HEK293 (cell line): Measurements from ENCODE around the gene DPPA3.

ENCODE experiments used
- CTCF ChIA-PET: fragments of 350-600 bp; formaldehyde crosslinking; extraction: SDS; loops from one replicate; lab custom pipeline; 2021; ENCODE audit warnings: antibody characterized with exemption; lab: Yijun Ruan, JAX
- POLR2A ChIA-PET: fragments of 300-600 bp; formaldehyde crosslinking; extraction: SDS; loops from one replicate; lab custom pipeline; 2020; ENCODE audit warnings: antibody characterized with exemption, inconsistent platforms; lab: Yijun Ruan, JAX
- H3K27ac ChIP-seq: fragments of 200-500 bp; sonication (Bioruptor generic); 2 replicates; pipeline ENCODE4 v1.5.1; 2014; ENCODE audit warnings: low read depth, low read length, control low read depth, inconsistent platforms; ENCODE audit errors: extremely low read depth
- H3K36me3 ChIP-seq, 2 experiments: fragments of 200-500 bp in 1 of 2; sonication (Bioruptor generic) in 1 of 2; 1 replicate in 1 of 2; 2 replicates in 1 of 2; pipeline ENCODE4 v1.5.1; 2014 to 2017; ENCODE audit warnings: inconsistent platforms in 2 of 2, low read length in 2 of 2; ENCODE audit not compliant: control insufficient read depth in 2 of 2, insufficient read depth in 1 of 2
- H3K4me1 ChIP-seq: fragments of 200-500 bp; sonication (Bioruptor generic); 2 replicates; pipeline ENCODE4 v1.5.1; 2014; ENCODE audit warnings: mild to moderate bottlenecking, low read length, inconsistent platforms; ENCODE audit not compliant: control insufficient read depth, insufficient read depth
- H3K4me3 ChIP-seq: 2 replicates; pipeline ENCODE4 v1.5.1; 2011; ENCODE audit warnings: low read depth, mild to moderate bottlenecking, control low read depth, low read length, moderate library complexity
- H3K9me3 ChIP-seq: fragments of 200-500 bp; sonication (Bioruptor generic); 2 replicates; pipeline ENCODE4 v1.5.1; 2014; ENCODE audit warnings: low read depth, low read length, inconsistent platforms; ENCODE audit not compliant: control insufficient read depth, insufficient read depth
- KLF16 ChIP-seq: fragments of 450-650 bp; formaldehyde crosslinking; IDR thresholded peaks from 2 replicates; pipeline ENCODE4 v1.5.1; 2017; ENCODE audit warnings: missing biosample characterization, missing genetic modification characterization
- SP2 ChIP-seq: fragments of 450-650 bp; formaldehyde crosslinking; IDR thresholded peaks from 2 replicates; pipeline ENCODE4 v1.5.1; 2016; ENCODE audit warnings: missing biosample characterization, missing genetic modification characterization
- ZFP3 ChIP-seq: fragments of 450-650 bp; formaldehyde crosslinking; IDR thresholded peaks from 2 replicates; pipeline ENCODE4 v1.5.1; 2016; ENCODE audit warnings: low read depth, missing biosample characterization, missing genetic modification characterization
- ZFP37 ChIP-seq: fragments of 450-650 bp; formaldehyde crosslinking; IDR thresholded peaks from 2 replicates; pipeline ENCODE4 v1.5.1; 2016; ENCODE audit warnings: missing biosample characterization, missing genetic modification characterization
- ZNF18 ChIP-seq: fragments of 450-650 bp; formaldehyde crosslinking; IDR thresholded peaks from 2 replicates; pipeline ENCODE4 v1.5.1; 2016; ENCODE audit warnings: missing biosample characterization, missing genetic modification characterization
- ZNF184 ChIP-seq: fragments of 450-650 bp; IDR thresholded peaks from 2 replicates; pipeline ENCODE4 v1.5.1; 2018; ENCODE audit warnings: missing biosample characterization, mild to moderate bottlenecking, missing genetic modification characterization
- ZNF19 ChIP-seq: fragments of 450-650 bp; formaldehyde crosslinking; IDR thresholded peaks from 2 replicates; pipeline ENCODE4; 2016; ENCODE audit warnings: missing biosample characterization, missing genetic modification characterization, low read depth
- ZNF324 ChIP-seq: fragments of 450-650 bp; formaldehyde crosslinking; IDR thresholded peaks from 2 replicates; pipeline ENCODE4 v1.5.1; 2016; ENCODE audit warnings: missing biosample characterization, missing genetic modification characterization
- ZNF391 ChIP-seq: fragments of 450-650 bp; formaldehyde crosslinking; IDR thresholded peaks from 2 replicates; pipeline ENCODE4 v1.5.1; 2016; ENCODE audit warnings: low read depth, missing biosample characterization, missing genetic modification characterization, borderline replicate concordance
- ZNF521 ChIP-seq: fragments of 450-650 bp; formaldehyde crosslinking; IDR thresholded peaks from 2 replicates; pipeline ENCODE4 v1.5.1; 2017; ENCODE audit warnings: missing biosample characterization, mild to moderate bottlenecking, missing genetic modification characterization
- ZNF600 ChIP-seq: fragments of 450-650 bp; formaldehyde crosslinking; IDR thresholded peaks from 2 replicates; pipeline ENCODE4 v1.5.1; 2016; ENCODE audit warnings: missing biosample characterization, missing genetic modification characterization
- ZNF664 ChIP-seq: fragments of 450-650 bp; formaldehyde crosslinking; IDR thresholded peaks from 2 replicates; pipeline ENCODE4 v1.5.1; 2016; ENCODE audit warnings: missing biosample characterization, missing genetic modification characterization
- ZNF76 ChIP-seq: fragments of 450-650 bp; formaldehyde crosslinking; IDR thresholded peaks from 2 replicates; pipeline ENCODE4; 2016; ENCODE audit warnings: low read depth, missing biosample characterization, missing genetic modification characterization, borderline replicate concordance
- ZNF791 ChIP-seq: fragments of 450-650 bp; formaldehyde crosslinking; IDR thresholded peaks from 2 replicates; pipeline ENCODE4 v1.5.1; 2016; ENCODE audit warnings: missing biosample characterization, missing genetic modification characterization
- ZSCAN18 ChIP-seq: fragments of 450-650 bp; formaldehyde crosslinking; IDR thresholded peaks from 2 replicates; pipeline ENCODE4 v1.5.1; 2016; ENCODE audit warnings: missing biosample characterization, missing genetic modification characterization
- TF ChIP-seq, protein P1 (sequence below): fragments of 450-650 bp; formaldehyde crosslinking; IDR thresholded peaks from 2 replicates; pipeline ENCODE4 v1.5.1; 2016; ENCODE audit warnings: missing biosample characterization, missing genetic modification characterization
- TF ChIP-seq, protein P2 (sequence below): fragments of 450-650 bp; formaldehyde crosslinking; IDR thresholded peaks from 2 replicates; pipeline ENCODE4 v1.5.1; 2016; ENCODE audit warnings: missing biosample characterization, missing genetic modification characterization, borderline replicate concordance

DPPA3 gene

GRCh38 chr12:7695566-7696197 is 15.6 kb upstream of the DPPA3 start, which contains the start of gene GDF3:
TSS of gene GDF3 (minus strand) at chr12:7695775. CDS start at chr12:7695728, 47 bp downstream.
- Histone ChIP-seq H3K27ac (no peak within 1 kb of the TSS), H3K4me3 (no peak within 1 kb of the TSS), H3K4me1 (peaks cover 5% of the 10 kb centered on the region), H3K9me3 (no peaks in the 10 kb centered on the region), H3K36me3 (no peaks in the 10 kb centered on the region)
- TF ChIP-seq ZNF18 (tag by site-specific recombination) = peak; percentile 26; the same call in 1 of the 2 replicates
- TF ChIP-seq ZNF184 (tag by site-specific recombination) = no peak
- TF ChIP-seq ZNF664 (tag by site-specific recombination) = no peak
- ChIA-PET POLR2A (no interaction called here), CTCF (interaction anchor here (0.5 to 0.7 kb wide), 3 partner anchors 10 to 101 kb away, joined by 3 read pairs; no protein-coding TSS in a partner anchor)

DNA sequence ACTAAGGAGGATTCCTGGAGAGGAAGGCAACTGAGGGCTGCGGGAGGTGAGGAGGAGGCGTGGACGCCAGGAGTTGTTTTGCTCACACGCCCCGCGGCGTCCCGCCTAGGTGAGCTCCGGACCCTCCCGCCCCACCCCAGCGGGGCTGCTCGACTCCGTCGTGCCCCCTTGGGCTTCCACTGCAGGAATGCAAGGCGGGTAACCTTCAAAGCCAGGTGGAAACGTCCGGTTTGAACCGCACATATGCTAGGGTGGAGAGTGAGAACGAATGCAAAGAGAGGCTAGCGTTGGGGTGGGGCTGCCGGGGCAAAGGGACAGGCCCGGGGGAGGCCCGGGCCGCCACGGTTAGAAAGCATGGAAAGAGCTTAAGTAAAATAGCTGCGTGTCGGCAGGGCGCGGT is 5.4 kb upstream of the DPPA3 start:
- Histone ChIP-seq H3K4me3 (no peak overlapping the region), H3K36me3 (no peaks in the 10 kb centered on the region), H3K27ac (no peak overlapping the region), H3K4me1 (no peaks in the 10 kb centered on the region)
- POLR2A ChIA-PET = no interaction called here
- CTCF ChIA-PET = no interaction called here
- TF ChIP-seq ZNF600 (tag by site-specific recombination) = no peak
- no peak for TF ChIP-seq ZNF391 (tag by site-specific recombination)
- TF ChIP-seq, all 188 proteins: peak for 0
- H3K9me3 ChIP-seq = no peaks in the 10 kb centered on the region

DNA sequence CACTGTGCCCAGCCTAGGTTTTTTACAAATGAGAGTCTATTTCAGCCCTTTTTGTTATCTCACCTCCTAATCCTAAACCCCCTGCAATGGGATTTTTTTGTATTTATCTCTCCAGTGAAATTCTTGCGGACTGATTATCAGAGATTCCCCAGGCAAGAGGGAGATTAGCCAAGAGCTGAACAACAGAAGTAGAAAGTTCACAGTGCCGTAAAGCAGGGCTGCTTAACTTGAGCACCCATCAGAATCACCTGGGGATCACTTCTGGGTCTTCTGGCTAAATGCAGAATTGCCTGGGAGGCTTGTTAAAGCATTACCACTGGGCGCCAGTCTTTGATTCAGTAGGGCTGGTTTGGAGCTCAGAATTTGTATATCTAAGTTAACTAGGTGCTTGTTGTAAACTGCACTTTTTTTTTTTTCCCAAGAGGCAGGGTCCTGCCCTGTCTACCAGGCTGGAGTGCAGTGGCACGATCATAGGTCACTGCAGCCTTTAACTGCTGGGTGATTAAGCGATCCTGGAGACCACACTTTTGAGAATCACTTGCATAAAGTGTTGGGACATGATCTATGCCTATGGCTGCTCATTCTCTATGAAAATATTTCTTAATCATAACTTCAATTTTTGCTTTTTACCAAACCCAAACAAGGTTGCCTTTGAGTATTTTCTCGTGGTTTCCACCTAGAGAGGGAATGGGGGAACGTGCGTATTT is 1.1 kb upstream of the DPPA3 start:
- POLR2A ChIA-PET = no interaction called here
- Histone ChIP-seq H3K4me1 (no peaks in the 10 kb centered on the region), H3K36me3 (no peaks in the 10 kb centered on the region), H3K27ac (no peak overlapping the region), H3K4me3 (no peak overlapping the region), H3K9me3 (no peaks in the 10 kb centered on the region)
- TF ChIP-seq ZNF791 (tag by site-specific recombination) (no peak), ZNF76 (tag by site-specific recombination) (no peak), KLF16 (tag by site-specific recombination) (no peak), ZNF19 (tag by site-specific recombination) (no peak)
- TF ChIP-seq, protein P1, sequence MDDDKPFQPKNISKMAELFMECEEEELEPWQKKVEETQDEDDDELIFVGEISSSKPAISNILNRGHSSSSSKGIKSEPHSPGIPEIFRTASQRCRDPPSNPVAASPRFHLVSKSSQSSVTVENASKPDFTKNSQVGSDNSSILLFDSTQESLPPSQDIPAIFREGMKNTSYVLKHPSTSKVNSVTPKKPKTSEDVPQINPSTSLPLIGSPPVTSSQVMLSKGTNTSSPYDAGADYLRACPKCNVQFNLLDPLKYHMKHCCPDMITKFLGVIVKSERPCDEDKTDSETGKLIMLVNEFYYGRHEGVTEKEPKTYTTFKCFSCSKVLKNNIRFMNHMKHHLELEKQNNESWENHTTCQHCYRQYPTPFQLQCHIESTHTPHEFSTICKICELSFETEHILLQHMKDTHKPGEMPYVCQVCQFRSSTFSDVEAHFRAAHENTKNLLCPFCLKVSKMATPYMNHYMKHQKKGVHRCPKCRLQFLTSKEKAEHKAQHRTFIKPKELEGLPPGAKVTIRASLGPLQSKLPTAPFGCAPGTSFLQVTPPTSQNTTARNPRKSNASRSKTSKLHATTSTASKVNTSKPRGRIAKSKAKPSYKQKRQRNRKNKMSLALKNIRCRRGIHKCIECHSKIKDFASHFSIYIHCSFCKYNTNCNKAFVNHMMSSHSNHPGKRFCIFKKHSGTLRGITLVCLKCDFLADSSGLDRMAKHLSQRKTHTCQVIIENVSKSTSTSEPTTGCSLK (tag by site-specific recombination) = no peak
- CTCF ChIA-PET = interaction anchor here (0.5 kb wide), 1 partner anchor 124 kb away, joined by 6 read pairs; no protein-coding TSS in a partner anchor

DNA sequence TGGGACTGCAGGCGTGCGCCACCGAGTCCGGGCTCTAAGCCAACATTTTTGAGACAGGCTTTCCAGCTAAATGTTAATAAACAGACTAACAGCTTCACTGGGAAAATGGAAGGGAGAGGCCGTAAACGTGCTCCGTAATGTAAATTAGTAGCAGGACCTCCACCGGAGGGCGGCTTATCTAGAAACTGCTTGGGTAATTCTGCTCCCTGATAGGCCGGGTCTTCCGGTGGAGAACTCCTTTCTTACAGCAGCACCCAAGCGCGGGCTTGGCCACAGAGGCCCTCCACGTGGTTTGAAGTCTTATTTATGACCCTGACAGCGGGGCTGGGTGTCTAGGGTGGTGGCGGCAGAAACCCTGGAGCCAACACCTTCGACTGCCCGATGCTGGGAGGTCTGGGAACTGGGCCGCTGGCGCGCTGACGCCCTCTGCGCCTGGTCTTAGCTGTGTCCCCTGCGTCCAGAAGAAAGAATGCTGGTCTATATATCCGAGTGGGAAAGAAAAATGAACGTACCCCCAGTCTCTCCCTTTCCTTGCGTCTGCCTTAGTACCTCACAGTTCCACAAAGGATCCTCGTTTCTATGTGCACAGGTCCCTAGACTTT is 1.7 kb downstream of the DPPA3 start:
- Histone ChIP-seq H3K4me1 (peaks cover 5% of the 10 kb centered on the region), H3K4me3 (no peak overlapping the region), H3K27ac (no peak overlapping the region), H3K9me3 (no peaks in the 10 kb centered on the region), H3K36me3 (no peaks in the 10 kb centered on the region)
- ChIA-PET POLR2A (no interaction called here), CTCF (no interaction called here)
- TF ChIP-seq ZNF521 (tag by site-specific recombination) (no peak), ZSCAN18 (tag by site-specific recombination) (no peak), ZFP37 (tag by site-specific recombination) (no peak), SP2 (tag by site-specific recombination) (no peak), ZFP3 (tag by site-specific recombination) (no peak), ZNF324 (tag by site-specific recombination) (no peak)
- TF ChIP-seq, protein P2, sequence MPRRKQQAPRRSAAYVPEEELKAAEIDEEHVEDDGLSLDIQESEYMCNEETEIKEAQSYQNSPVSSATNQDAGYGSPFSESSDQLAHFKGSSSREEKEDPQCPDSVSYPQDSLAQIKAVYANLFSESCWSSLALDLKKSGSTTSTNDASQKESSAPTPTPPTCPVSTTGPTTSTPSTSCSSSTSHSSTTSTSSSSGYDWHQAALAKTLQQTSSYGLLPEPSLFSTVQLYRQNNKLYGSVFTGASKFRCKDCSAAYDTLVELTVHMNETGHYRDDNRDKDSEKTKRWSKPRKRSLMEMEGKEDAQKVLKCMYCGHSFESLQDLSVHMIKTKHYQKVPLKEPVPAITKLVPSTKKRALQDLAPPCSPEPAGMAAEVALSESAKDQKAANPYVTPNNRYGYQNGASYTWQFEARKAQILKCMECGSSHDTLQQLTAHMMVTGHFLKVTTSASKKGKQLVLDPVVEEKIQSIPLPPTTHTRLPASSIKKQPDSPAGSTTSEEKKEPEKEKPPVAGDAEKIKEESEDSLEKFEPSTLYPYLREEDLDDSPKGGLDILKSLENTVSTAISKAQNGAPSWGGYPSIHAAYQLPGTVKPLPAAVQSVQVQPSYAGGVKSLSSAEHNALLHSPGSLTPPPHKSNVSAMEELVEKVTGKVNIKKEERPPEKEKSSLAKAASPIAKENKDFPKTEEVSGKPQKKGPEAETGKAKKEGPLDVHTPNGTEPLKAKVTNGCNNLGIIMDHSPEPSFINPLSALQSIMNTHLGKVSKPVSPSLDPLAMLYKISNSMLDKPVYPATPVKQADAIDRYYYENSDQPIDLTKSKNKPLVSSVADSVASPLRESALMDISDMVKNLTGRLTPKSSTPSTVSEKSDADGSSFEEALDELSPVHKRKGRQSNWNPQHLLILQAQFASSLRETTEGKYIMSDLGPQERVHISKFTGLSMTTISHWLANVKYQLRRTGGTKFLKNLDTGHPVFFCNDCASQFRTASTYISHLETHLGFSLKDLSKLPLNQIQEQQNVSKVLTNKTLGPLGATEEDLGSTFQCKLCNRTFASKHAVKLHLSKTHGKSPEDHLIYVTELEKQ (tag by site-specific recombination) = no peak
